ENCODE results near the gene FXYD6. TPM values are rescaled to one million over a fixed set of nuclear protein-coding genes. Genes with fewer than 3 reads are reported as not detected.

Gene FXYD6
- total and polyA plus RNA-seq, 8 donors = 2.7 to 48.0 (median 8.9) TPM

GRCh38 chr11:117805045-117805444, 71.4 kb downstream of the FXYD6 start:
- no peak overlapping the region for H3K27ac ChIP-seq
- no peak overlapping the region for H3K4me3 ChIP-seq
- 42 to 45% methylated on average over 1 of the region's 1 CpG for WGBS, 2 donors
- no peak for FAIRE-seq
- H3K36me3 ChIP-seq = no peaks in the 10 kb centered on the region
- no peaks in the 10 kb centered on the region for H3K27me3 ChIP-seq
- no peaks in the 10 kb centered on the region for H3K4me1 ChIP-seq
- H3K9me3 ChIP-seq = no peaks in the 10 kb centered on the region
- no peak for DNase-seq
- intact Hi-C loops (cut with DNase I) = loop anchor here in 2 of 3 donors (5.0 to 10.0 kb wide), 3 partner anchors 247 to 380 kb away; no protein-coding TSS in a partner anchor
- TF ChIP-seq, protein P1, sequence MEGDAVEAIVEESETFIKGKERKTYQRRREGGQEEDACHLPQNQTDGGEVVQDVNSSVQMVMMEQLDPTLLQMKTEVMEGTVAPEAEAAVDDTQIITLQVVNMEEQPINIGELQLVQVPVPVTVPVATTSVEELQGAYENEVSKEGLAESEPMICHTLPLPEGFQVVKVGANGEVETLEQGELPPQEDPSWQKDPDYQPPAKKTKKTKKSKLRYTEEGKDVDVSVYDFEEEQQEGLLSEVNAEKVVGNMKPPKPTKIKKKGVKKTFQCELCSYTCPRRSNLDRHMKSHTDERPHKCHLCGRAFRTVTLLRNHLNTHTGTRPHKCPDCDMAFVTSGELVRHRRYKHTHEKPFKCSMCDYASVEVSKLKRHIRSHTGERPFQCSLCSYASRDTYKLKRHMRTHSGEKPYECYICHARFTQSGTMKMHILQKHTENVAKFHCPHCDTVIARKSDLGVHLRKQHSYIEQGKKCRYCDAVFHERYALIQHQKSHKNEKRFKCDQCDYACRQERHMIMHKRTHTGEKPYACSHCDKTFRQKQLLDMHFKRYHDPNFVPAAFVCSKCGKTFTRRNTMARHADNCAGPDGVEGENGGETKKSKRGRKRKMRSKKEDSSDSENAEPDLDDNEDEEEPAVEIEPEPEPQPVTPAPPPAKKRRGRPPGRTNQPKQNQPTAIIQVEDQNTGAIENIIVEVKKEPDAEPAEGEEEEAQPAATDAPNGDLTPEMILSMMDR (IDR thresholded peaks at IDR 0.05) = no peak
- ATAC-seq = no peak

DNA sequence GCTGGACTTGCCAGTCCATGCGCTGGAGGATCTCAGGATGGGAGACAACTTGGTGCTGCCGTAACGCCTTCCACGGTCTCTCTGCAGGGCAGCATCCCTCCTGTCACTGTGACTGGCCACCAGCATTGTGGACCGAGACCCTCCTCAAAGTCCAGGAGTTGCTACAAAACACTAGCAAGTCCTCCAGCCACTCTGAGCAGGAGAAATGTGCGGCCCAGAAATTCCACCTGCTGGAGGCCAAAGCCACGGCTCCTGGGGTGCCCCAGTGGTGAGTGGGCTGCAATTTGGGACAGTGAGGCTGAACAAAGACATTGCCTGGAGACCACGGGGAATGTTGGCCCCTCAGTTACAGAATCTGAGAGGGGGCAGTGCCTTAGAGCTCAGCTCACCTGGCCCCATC, 72.6 kb downstream of the FXYD6 start:
- H3K4me3 ChIP-seq = no peak overlapping the region
- no peak for ATAC-seq
- no peaks in the 10 kb centered on the region for H3K27me3 ChIP-seq
- 85 to 91% methylated on average over 8 of the region's 8 CpGs for WGBS, 2 donors
- FAIRE-seq = no peak
- no peak for DNase-seq
- no peak overlapping the region for H3K27ac ChIP-seq
- TF ChIP-seq, protein P1 (IDR thresholded peaks at IDR 0.05) = no peak
- H3K9me3 ChIP-seq = no peaks in the 10 kb centered on the region
- no peaks in the 10 kb centered on the region for H3K4me1 ChIP-seq
- intact Hi-C loops (cut with DNase I) = loop anchor here in 1 of 3 donors (10.0 kb wide), 1 partner anchor 379 kb away; no protein-coding TSS in a partner anchor
- no peaks in the 10 kb centered on the region for H3K36me3 ChIP-seq

- 53 to 54% methylated on average over 5 of the region's 5 CpGs for WGBS, 2 donors
- ATAC-seq (no peak), DNase-seq (no peak), FAIRE-seq (no peak)
- Histone ChIP-seq H3K4me1 (peaks cover 6 to 7% (median 7%) of the 10 kb centered on the region in 3 donors), H3K4me3 (no peak overlapping the region), H3K27me3 (peaks cover 0 to 7% (median 0%) of the 10 kb centered on the region in 4 donors), H3K27ac (no peak overlapping the region), H3K9me3 (no peaks in the 10 kb centered on the region), H3K36me3 (no peaks in the 10 kb centered on the region)
- intact Hi-C loops (cut with DNase I) = loop anchor here in 1 of 3 donors (10.0 kb wide), 1 partner anchor 375 kb away; no protein-coding TSS in a partner anchor
- TF ChIP-seq, protein P1 (IDR thresholded peaks at IDR 0.05) = no peak
Observed at GRCh38 chr11:117799634-117800033, 76.8 kb downstream of the FXYD6 start.

- no peak for FAIRE-seq
- Histone ChIP-seq H3K4me3 (peak within 1 kb of the TSS in 3 of 4 donors; percentile 2 to 41 (median 31)), H3K36me3 (no peaks in the 10 kb centered on the region), H3K9me3 (no peaks in the 10 kb centered on the region), H3K27ac (no peak within 1 kb of the TSS), H3K4me1 (peaks cover 6 to 7% (median 7%) of the 10 kb centered on the region in 3 donors), H3K27me3 (peaks cover 0 to 7% (median 2%) of the 10 kb centered on the region in 4 donors)
- TF ChIP-seq, protein P1 (IDR thresholded peaks at IDR 0.05) = no peak
- DNase-seq = peak in 1 of 6 donors; percentile 79
- 3 to 6% methylated on average over 46 to 66 of the region's 66 CpGs for WGBS, 2 donors
- intact Hi-C loops (cut with DNase I) = no loop called here
- ATAC-seq = peak; percentile 55 to 85 (median 82)
Observed at GRCh38 chr11:117796872-117797529, 79.5 kb downstream of the FXYD6 start, which contains the start of gene DSCAML1. DSCAML1 (minus strand) TSS chr11:117797216; CDS start chr11:117797079, 137 bp downstream.

- H3K27me3 ChIP-seq = peaks cover 0 to 7% (median 2%) of the 10 kb centered on the region in 4 donors
- no peak for FAIRE-seq
- intact Hi-C loops (cut with DNase I) = no loop called here
Observed at GRCh38 chr11:117796456-117796871, 80.0 kb downstream of the FXYD6 start.

More at GRCh38 chr11:117796456-117796871, 80.0 kb downstream of the FXYD6 start:
- 3% methylated on average over 35 of the region's 35 CpGs for WGBS, 2 donors
- TF ChIP-seq, protein P1 (IDR thresholded peaks at IDR 0.05) = no peak
- ATAC-seq (no peak), DNase-seq (no peak)
- H3K4me3 ChIP-seq = peak overlapping the region in 3 of 4 donors; percentile 2 to 41 (median 31)
- H3K27ac ChIP-seq = no peak overlapping the region
- H3K9me3 ChIP-seq = no peaks in the 10 kb centered on the region
- peaks cover 6 to 7% (median 7%) of the 10 kb centered on the region in 3 donors for H3K4me1 ChIP-seq
- H3K36me3 ChIP-seq = no peaks in the 10 kb centered on the region
